ENCODE results near the gene KRT38. TPM values are rescaled to one million over a fixed set of nuclear protein-coding genes. Genes with fewer than 3 reads are reported as not detected.

Gene KRT38
- total and polyA plus RNA-seq, 7 donors: 0.03 TPM; not detected in 6

GRCh38 chr17:41480581-41480980 is 39.8 kb upstream of the KRT38 start:
- Histone ChIP-seq H3K4me1 (no peaks in the 10 kb centered on the region), H3K36me3 (ENCODE audit: insufficient read depth in 1 of 2, low read depth in 1 of 2) (no peaks in the 10 kb centered on the region), H3K9me3 (no peaks in the 10 kb centered on the region), H3K4me3 (no peak overlapping the region), H3K27ac (no peak overlapping the region), H3K27me3 (ENCODE audit: insufficient read depth in 3 of 3, low read length in 2 of 3) (no peaks in the 10 kb centered on the region)
- no peak for TF ChIP-seq CTCF (IDR thresholded peaks at IDR 0.05)
- WGBS, 3 donors: 90 to 95% (median 95%) methylated on average over 10 of the region's 10 CpGs
- DNase-seq (no peak), ATAC-seq (no peak)
- intact Hi-C loops (cut with DNase I): no loop called here

GRCh38 chr17:41480136-41480535 is 39.4 kb upstream of the KRT38 start:
- no peaks in the 10 kb centered on the region for H3K9me3 ChIP-seq
- no peak for DNase-seq
- no peak overlapping the region for H3K27ac ChIP-seq
- intact Hi-C loops (cut with DNase I): no loop called here
- H3K4me1 ChIP-seq: no peaks in the 10 kb centered on the region
- no peaks in the 10 kb centered on the region for H3K36me3 ChIP-seq (ENCODE audit: insufficient read depth in 1 of 2, low read depth in 1 of 2)
- no peak overlapping the region for H3K4me3 ChIP-seq
- ATAC-seq: no peak
- H3K27me3 ChIP-seq (ENCODE audit: insufficient read depth in 3 of 3, low read length in 2 of 3): no peaks in the 10 kb centered on the region
- WGBS, 3 donors: 41 to 63% (median 61%) methylated on average over 2 of the region's 2 CpGs
- no peak for TF ChIP-seq CTCF (IDR thresholded peaks at IDR 0.05)

DNA sequence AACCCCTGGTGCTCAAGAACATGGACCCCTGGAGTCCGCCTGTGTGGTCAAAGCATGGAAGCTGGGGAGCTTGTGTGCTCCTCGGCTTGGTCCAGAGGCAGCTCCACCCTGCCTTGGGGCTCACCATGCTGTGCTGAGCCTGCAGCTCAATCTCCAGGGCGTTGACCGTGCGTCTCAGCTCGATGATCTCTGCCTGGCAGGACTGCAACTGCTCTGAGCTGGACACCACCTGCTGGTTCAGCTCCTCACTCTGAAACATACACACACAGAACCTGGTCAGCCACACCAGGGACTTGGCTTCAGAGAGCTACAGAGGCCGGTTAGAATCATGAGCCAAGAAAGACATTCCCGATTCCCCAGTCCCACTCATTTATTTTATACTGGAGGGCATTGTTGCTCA is 37.5 kb upstream of the KRT38 start:
- no peak for TF ChIP-seq CTCF (IDR thresholded peaks at IDR 0.05)
- Histone ChIP-seq H3K4me1 (no peaks in the 10 kb centered on the region), H3K27ac (no peak overlapping the region), H3K27me3 (ENCODE audit: insufficient read depth in 3 of 3, low read length in 2 of 3) (no peaks in the 10 kb centered on the region), H3K36me3 (ENCODE audit: insufficient read depth in 1 of 2, low read depth in 1 of 2) (no peaks in the 10 kb centered on the region), H3K9me3 (no peaks in the 10 kb centered on the region), H3K4me3 (no peak overlapping the region)
- WGBS, 3 donors: 81 to 85% (median 83%) methylated on average over 8 of the region's 8 CpGs
- no peak for DNase-seq
- ATAC-seq: no peak
- intact Hi-C loops (cut with DNase I): no loop called here

- 83 to 84% (median 84%) methylated on average over 22 of the region's 22 CpGs for WGBS, 3 donors
- Histone ChIP-seq H3K27me3 (ENCODE audit: insufficient read depth in 3 of 3, low read length in 2 of 3) (no peaks in the 10 kb centered on the region), H3K36me3 (ENCODE audit: insufficient read depth in 1 of 2, low read depth in 1 of 2) (no peaks in the 10 kb centered on the region), H3K4me1 (no peaks in the 10 kb centered on the region), H3K9me3 (no peaks in the 10 kb centered on the region), H3K4me3 (no peak overlapping the region), H3K27ac (no peak overlapping the region)
- DNase-seq: no peak
- no peak for TF ChIP-seq CTCF (IDR thresholded peaks at IDR 0.05)
- no peak for ATAC-seq
- intact Hi-C loops (cut with DNase I): no loop called here
These were observed 36.4 kb upstream of the KRT38 start for GRCh38 chr17:41476866-41477815.
